ENCODE measurements around the gene OR4F6. TPM values are rescaled to one million over a fixed set of nuclear protein-coding genes. Genes with fewer than 3 reads are reported as not detected.

Gene OR4F6
- total and polyA plus RNA-seq, 2 donors (not counting 1 experiment from before 2014, with no cell fraction given), result not detected

GRCh38 chr15:101827257-101827656, 23.9 kb downstream of the OR4F6 start:
- Histone ChIP-seq H3K27me3 (ENCODE audit: control insufficient read depth, insufficient read depth, low read length) (no peaks in the 10 kb centered on the region), H3K27ac (ENCODE audit: insufficient read depth, low read length) (no peak overlapping the region), H3K4me1 (ENCODE audit: control insufficient read depth, extremely low read depth, insufficient read depth, low read length) (no peaks in the 10 kb centered on the region), H3K9ac (ENCODE audit: insufficient read depth, low read length) (no peak overlapping the region), H3K9me3 (ENCODE audit: control insufficient read depth, insufficient read depth, low read depth, low read length) (no peaks in the 10 kb centered on the region), H3K79me2 (ENCODE audit: control insufficient read depth, insufficient read depth, low read length) (no peaks in the 10 kb centered on the region), H2AFZ (ENCODE audit: low read length) (no peak overlapping the region), H3K4me2 (ENCODE audit: extremely low read depth, insufficient read depth, low read length) (no peak overlapping the region), H3K36me3 (ENCODE audit: control insufficient read depth, insufficient read depth, low read length) (no peaks in the 10 kb centered on the region), H3K4me3 (replicated peaks in 1 of 4; ENCODE audit: control extremely low read depth in 1 of 4, insufficient read depth in 1 of 4, low read depth in 3 of 4, low read length in 4 of 4) (no peak overlapping the region), H4K20me1 (ENCODE audit: control insufficient read depth, extremely low read depth, insufficient read depth, low read length) (no peaks in the 10 kb centered on the region)
- TF ChIP-seq EZH2 (IDR thresholded peaks at IDR 0.05; ENCODE audit: low read length, missing control alignments) (no peak), CTCF (conservative IDR thresholded peaks at IDR 0.05 in 1 of 2, IDR thresholded peaks at IDR 0.05 in 1 of 2; ENCODE audit: low read depth in 1 of 2, low read length in 2 of 2) (no peak)
- peak; percentile 0 to 63 for DNase-seq (ENCODE audit: low read depth in 2 of 2)

GRCh38 chr15:101828774-101829173, 25.5 kb downstream of the OR4F6 start:
- Histone ChIP-seq H2AFZ (ENCODE audit: low read length) (no peak overlapping the region), H4K20me1 (ENCODE audit: control insufficient read depth, extremely low read depth, insufficient read depth, low read length) (no peaks in the 10 kb centered on the region), H3K9ac (ENCODE audit: insufficient read depth, low read length) (no peak overlapping the region), H3K9me3 (ENCODE audit: control insufficient read depth, insufficient read depth, low read depth, low read length) (no peaks in the 10 kb centered on the region), H3K79me2 (ENCODE audit: control insufficient read depth, insufficient read depth, low read length) (no peaks in the 10 kb centered on the region), H3K4me3 (replicated peaks in 1 of 4; ENCODE audit: control extremely low read depth in 1 of 4, insufficient read depth in 1 of 4, low read depth in 3 of 4, low read length in 4 of 4) (no peak overlapping the region), H3K36me3 (ENCODE audit: control insufficient read depth, insufficient read depth, low read length) (no peaks in the 10 kb centered on the region), H3K4me2 (ENCODE audit: extremely low read depth, insufficient read depth, low read length) (no peak overlapping the region), H3K27ac (ENCODE audit: insufficient read depth, low read length) (no peak overlapping the region), H3K27me3 (ENCODE audit: control insufficient read depth, insufficient read depth, low read length) (no peaks in the 10 kb centered on the region), H3K4me1 (ENCODE audit: control insufficient read depth, extremely low read depth, insufficient read depth, low read length) (no peaks in the 10 kb centered on the region)
- no peak for DNase-seq (ENCODE audit: low read depth in 2 of 2)
- no peak for TF ChIP-seq CTCF (conservative IDR thresholded peaks at IDR 0.05 in 1 of 2, IDR thresholded peaks at IDR 0.05 in 1 of 2; ENCODE audit: low read depth in 1 of 2, low read length in 2 of 2)
- no peak for TF ChIP-seq EZH2 (IDR thresholded peaks at IDR 0.05; ENCODE audit: low read length, missing control alignments)

- Histone ChIP-seq H3K36me3 (ENCODE audit: control insufficient read depth, insufficient read depth, low read length) (no peaks in the 10 kb centered on the region), H3K27me3 (ENCODE audit: control insufficient read depth, insufficient read depth, low read length) (no peaks in the 10 kb centered on the region), H3K79me2 (ENCODE audit: control insufficient read depth, insufficient read depth, low read length) (no peaks in the 10 kb centered on the region), H2AFZ (ENCODE audit: low read length) (no peak overlapping the region), H3K9ac (ENCODE audit: insufficient read depth, low read length) (no peak overlapping the region), H3K4me1 (ENCODE audit: control insufficient read depth, extremely low read depth, insufficient read depth, low read length) (no peaks in the 10 kb centered on the region), H3K9me3 (ENCODE audit: control insufficient read depth, insufficient read depth, low read depth, low read length) (no peaks in the 10 kb centered on the region), H3K4me3 (replicated peaks in 1 of 4; ENCODE audit: control extremely low read depth in 1 of 4, insufficient read depth in 1 of 4, low read depth in 3 of 4, low read length in 4 of 4) (no peak overlapping the region), H3K4me2 (ENCODE audit: extremely low read depth, insufficient read depth, low read length) (no peak overlapping the region), H3K27ac (ENCODE audit: insufficient read depth, low read length) (no peak overlapping the region), H4K20me1 (ENCODE audit: control insufficient read depth, extremely low read depth, insufficient read depth, low read length) (no peaks in the 10 kb centered on the region)
- TF ChIP-seq EZH2 (IDR thresholded peaks at IDR 0.05; ENCODE audit: low read length, missing control alignments) (no peak), CTCF (conservative IDR thresholded peaks at IDR 0.05 in 1 of 2, IDR thresholded peaks at IDR 0.05 in 1 of 2; ENCODE audit: low read depth in 1 of 2, low read length in 2 of 2) (no peak)
- DNase-seq (ENCODE audit: low read depth in 2 of 2), result no peak
These were observed 38.3 kb downstream of the OR4F6 start for GRCh38 chr15:101841656-101842055.
